SK-N-SH treated with all-trans-retinoic acid at 6 μM for 48 hours (cell line): ENCODE data around the gene ARHGDIA.

ENCODE experiments used
- ARNTL ChIP-seq: fragments of 450-650 bp; formaldehyde crosslinking; IDR thresholded peaks from 2 replicates; pipeline ENCODE4 v1.5.0; 2020; ENCODE audit warnings: low read depth, mild to moderate bottlenecking, moderate library complexity, borderline replicate concordance
- CREB5 ChIP-seq: fragments of 250-450 bp; sonication (Bioruptor Pico); IDR thresholded peaks from 2 replicates; pipeline ENCODE4 v1.5.1; 2020; ENCODE audit warnings: low read depth, mild to moderate bottlenecking, moderate library complexity
- PATZ1 ChIP-seq: fragments of 250-450 bp; sonication (Bioruptor Pico); IDR thresholded peaks from 2 replicates; pipeline ENCODE4 v1.8.0; 2020; ENCODE audit warnings: mild to moderate bottlenecking, moderate library complexity, borderline replicate concordance
- ZNF70 ChIP-seq: fragments of 450-650 bp; formaldehyde crosslinking; IDR thresholded peaks from 2 replicates; pipeline ENCODE4 v1.5.0; 2020; ENCODE audit warnings: mild to moderate bottlenecking, moderate library complexity

GRCh38 chr17:81904600-81905423, 33.7 kb upstream of the ARHGDIA start:
- TF ChIP-seq ZNF70 (no peak), PATZ1 (CRISPR knock-in tag) (no peak), CREB5 (CRISPR knock-in tag) (no peak), ARNTL (CRISPR knock-in tag) (no peak)
